ENCODE data around the gene TMEM151B.
"Not testable (repeated sequence)": the region's sequence is repeated elsewhere in the genome, so short reads cannot be mapped to it uniquely, and the experiment has no call there.

TMEM151B gene

GRCh38 chr6:44306710-44307109 is 36.5 kb downstream of the TMEM151B start:
- no peak for DNase-seq

- no peak for DNase-seq
These were observed 37.0 kb downstream of the TMEM151B start for GRCh38 chr6:44307217-44307616.

- DNase-seq = no peak
These were observed 38.8 kb downstream of the TMEM151B start for GRCh38 chr6:44309092-44309491.

GRCh38 chr6:44309631-44310030 is 39.4 kb downstream of the TMEM151B start:
- DNase-seq = no peak

- no peak for DNase-seq
These were observed 40.0 kb downstream of the TMEM151B start for GRCh38 chr6:44310241-44310640.

GRCh38 chr6:44311304-44311703 is 41.1 kb downstream of the TMEM151B start:
- DNase-seq = no peak

- no peak for DNase-seq
These were observed 41.5 kb downstream of the TMEM151B start for GRCh38 chr6:44311767-44312166.

GRCh38 chr6:44312901-44313788 is 42.9 kb downstream of the TMEM151B start, which contains the start of gene AARS2:
Gene AARS2, minus strand, starts transcription at chr6:44313347. Its CDS starts 24 bp downstream, at chr6:44313323.
- DNase-seq = peak; percentile 88

GRCh38 chr6:44314657-44315056 is 44.4 kb downstream of the TMEM151B start:
- DNase-seq = not testable (repeated sequence)

GRCh38 chr6:44315516-44315915 is 45.3 kb downstream of the TMEM151B start:
- DNase-seq = no peak

GRCh38 chr6:44315951-44316350 is 45.7 kb downstream of the TMEM151B start:
- DNase-seq = no peak

GRCh38 chr6:44316481-44316880 is 46.2 kb downstream of the TMEM151B start:
- DNase-seq = no peak

- not testable (repeated sequence) for DNase-seq
These were observed 46.9 kb downstream of the TMEM151B start for GRCh38 chr6:44317136-44317631.

- DNase-seq = no peak
These were observed 51.0 kb downstream of the TMEM151B start for GRCh38 chr6:44321210-44321609.

GRCh38 chr6:44327096-44327495 is 56.8 kb downstream of the TMEM151B start:
- DNase-seq = no peak

- DNase-seq = no peak
These were observed 57.5 kb downstream of the TMEM151B start for GRCh38 chr6:44327760-44328159.

- not testable (repeated sequence) for DNase-seq
These were observed 58.0 kb downstream of the TMEM151B start for GRCh38 chr6:44328203-44328602.

GRCh38 chr6:44329858-44330257 is 59.6 kb downstream of the TMEM151B start:
- DNase-seq = no peak

- DNase-seq = peak; percentile 4
These were observed 62.3 kb downstream of the TMEM151B start for GRCh38 chr6:44332585-44332984.

GRCh38 chr6:44333273-44333919 is 63.1 kb downstream of the TMEM151B start:
- DNase-seq = no peak

- no peak for DNase-seq
These were observed 63.7 kb downstream of the TMEM151B start for GRCh38 chr6:44333942-44334341.

- DNase-seq = no peak
These were observed 65.4 kb downstream of the TMEM151B start for GRCh38 chr6:44335631-44336030.

Data from fibroblast of skin of back (primary cell).